Omental fat pad (tissue), 4 donors: ENCODE data around the gene CNTN2. TPM values are rescaled to one million over a fixed set of nuclear protein-coding genes. Genes with fewer than 3 reads are reported as not detected.

Experiments
- ATAC-seq: fragments of 150-250 bp; one replicate; pipeline ENCODE4 v1.9.1; 2016; ENCODE audit warnings: mild to moderate bottlenecking, moderate library complexity; ENCODE audit not compliant: low FRiP score
- DNase-seq: peaks from one replicate; pipeline ENCODE4 v3.0.0-alpha.2; 2019; ENCODE audit warnings: low spot score
- total RNA-seq, 4 donors: library from RNA; depleted of rRNA; stranded (reverse); fragments of >200 nt; gene quantifications; one replicate each; pipeline ENCODE4 v1.1.0, GENCODE V29; 2016
- TF ChIP-seq, protein P1 (sequence below), 3 donors: fragments of 450-650 bp; IDR thresholded peaks; one replicate each; pipeline ENCODE4 v1.5.1; 2016 to 2017; ENCODE audit warnings: antibody characterized with exemption in 3 of 3, mild to moderate bottlenecking in 3 of 3, moderate library complexity in 2 of 3

CNTN2 gene
- total RNA-seq, 4 donors from 2014 or later = 0.47 TPM; not detected in 3

DNA sequence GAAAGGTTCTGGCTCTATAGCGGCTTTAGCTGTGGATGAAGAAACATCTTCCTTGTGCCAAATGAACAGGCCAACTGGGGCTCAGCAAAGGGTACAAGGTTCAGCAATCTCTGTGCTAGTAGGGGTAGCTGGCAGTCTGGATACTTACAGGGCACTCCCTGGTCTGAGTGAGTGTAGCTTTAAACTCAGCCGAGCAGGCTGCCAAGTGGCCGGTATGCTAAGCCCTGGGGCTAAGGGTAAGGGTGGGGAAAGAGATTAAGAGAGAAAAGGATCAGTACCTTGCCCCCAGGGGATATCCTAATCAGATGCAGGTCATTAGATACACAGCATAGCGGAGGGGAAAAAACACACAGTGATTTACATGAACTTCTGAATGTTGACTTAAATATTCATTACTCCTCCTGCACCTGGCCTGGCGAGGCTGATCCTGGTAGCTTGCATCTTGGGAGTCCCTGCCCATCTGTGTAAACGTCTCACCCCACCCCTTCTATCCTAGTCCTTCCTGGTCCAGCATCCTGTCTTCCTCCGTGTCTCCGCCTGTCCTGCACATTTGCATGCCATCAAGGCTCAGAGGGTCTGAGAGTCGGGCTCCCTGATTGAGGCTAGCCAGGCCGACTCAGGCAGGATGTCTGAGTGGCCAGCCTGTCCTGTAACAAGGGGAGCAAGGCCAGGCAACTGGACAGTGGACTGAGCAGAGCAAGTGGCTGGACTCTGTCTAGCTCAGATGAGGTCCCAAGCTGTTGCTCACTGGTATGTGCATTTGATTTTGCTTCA lies 39.5 kb upstream of the CNTN2 start:
- ATAC-seq (no peak), DNase-seq (no peak)

DNA sequence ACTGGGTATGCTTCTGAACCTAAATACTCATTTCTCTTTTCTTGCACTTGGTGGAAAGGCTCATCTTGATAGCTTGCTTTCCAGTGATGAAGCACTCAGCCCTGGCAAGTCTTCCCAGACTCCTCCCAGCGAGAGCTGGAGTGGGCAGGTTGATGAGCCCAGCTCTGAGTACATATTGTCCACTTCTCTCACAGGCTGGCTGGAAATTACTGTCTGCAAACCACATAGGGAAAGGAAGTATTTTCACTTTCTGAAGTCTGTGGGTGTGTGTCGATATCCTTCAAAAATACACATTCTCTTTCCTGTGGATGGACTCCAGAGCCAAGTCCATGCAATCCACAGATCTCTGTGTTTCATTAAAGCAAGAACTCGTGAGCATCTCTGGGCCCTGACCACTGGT lies 38.7 kb upstream of the CNTN2 start:
- ATAC-seq (no peak), DNase-seq (no peak)
- TF ChIP-seq, protein P1, sequence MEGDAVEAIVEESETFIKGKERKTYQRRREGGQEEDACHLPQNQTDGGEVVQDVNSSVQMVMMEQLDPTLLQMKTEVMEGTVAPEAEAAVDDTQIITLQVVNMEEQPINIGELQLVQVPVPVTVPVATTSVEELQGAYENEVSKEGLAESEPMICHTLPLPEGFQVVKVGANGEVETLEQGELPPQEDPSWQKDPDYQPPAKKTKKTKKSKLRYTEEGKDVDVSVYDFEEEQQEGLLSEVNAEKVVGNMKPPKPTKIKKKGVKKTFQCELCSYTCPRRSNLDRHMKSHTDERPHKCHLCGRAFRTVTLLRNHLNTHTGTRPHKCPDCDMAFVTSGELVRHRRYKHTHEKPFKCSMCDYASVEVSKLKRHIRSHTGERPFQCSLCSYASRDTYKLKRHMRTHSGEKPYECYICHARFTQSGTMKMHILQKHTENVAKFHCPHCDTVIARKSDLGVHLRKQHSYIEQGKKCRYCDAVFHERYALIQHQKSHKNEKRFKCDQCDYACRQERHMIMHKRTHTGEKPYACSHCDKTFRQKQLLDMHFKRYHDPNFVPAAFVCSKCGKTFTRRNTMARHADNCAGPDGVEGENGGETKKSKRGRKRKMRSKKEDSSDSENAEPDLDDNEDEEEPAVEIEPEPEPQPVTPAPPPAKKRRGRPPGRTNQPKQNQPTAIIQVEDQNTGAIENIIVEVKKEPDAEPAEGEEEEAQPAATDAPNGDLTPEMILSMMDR (IDR thresholded peaks at IDR 0.05) = no peak

More for the DNA sequence above, 39.5 kb upstream of the CNTN2 start:
- TF ChIP-seq, protein P1 (IDR thresholded peaks at IDR 0.05) = no peak

DNA sequence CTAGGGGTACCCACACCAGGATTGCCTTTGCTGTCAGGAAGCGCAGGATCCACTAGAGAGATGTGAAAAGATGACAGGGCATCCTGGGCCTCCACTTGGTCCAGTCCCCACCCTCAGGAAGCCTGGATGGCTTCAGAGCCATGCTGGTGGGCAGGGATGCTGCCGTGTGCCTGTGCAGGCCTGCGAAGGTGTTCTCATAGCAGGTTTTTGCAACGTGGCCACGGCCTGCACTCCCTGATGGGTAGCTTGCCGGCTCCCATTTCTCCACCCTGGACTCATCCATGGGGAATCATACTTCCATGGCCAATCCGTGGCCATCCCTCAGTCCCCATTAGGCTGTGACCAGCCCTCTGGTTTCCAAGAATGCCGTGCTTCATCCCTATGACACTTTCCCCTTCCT lies 34.1 kb upstream of the CNTN2 start:
- no peak for ATAC-seq
- TF ChIP-seq, protein P1 (IDR thresholded peaks at IDR 0.05) = no peak
- no peak for DNase-seq

DNA sequence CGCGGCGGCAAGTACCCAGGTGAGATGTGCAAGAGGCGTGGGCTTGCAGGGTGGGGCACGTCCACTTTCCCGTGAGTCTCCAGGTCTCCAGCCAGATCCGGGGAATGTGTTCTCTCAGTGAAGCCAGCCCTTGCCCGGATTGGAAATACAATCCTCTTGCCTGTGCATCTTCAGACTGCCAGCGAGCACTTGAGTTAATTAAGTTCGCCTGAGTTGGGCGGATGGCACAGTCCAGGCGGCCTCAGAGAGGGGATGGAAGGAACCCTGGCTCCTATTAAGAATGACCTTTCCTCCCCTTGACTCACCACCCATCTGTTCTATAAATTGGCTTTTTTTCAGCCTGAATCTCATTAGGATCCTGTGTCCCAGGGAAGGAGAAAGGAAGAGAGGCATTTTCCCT lies 33.3 kb upstream of the CNTN2 start:
- TF ChIP-seq, protein P1 (IDR thresholded peaks at IDR 0.05) = no peak
- DNase-seq (no peak), ATAC-seq (no peak)

DNA sequence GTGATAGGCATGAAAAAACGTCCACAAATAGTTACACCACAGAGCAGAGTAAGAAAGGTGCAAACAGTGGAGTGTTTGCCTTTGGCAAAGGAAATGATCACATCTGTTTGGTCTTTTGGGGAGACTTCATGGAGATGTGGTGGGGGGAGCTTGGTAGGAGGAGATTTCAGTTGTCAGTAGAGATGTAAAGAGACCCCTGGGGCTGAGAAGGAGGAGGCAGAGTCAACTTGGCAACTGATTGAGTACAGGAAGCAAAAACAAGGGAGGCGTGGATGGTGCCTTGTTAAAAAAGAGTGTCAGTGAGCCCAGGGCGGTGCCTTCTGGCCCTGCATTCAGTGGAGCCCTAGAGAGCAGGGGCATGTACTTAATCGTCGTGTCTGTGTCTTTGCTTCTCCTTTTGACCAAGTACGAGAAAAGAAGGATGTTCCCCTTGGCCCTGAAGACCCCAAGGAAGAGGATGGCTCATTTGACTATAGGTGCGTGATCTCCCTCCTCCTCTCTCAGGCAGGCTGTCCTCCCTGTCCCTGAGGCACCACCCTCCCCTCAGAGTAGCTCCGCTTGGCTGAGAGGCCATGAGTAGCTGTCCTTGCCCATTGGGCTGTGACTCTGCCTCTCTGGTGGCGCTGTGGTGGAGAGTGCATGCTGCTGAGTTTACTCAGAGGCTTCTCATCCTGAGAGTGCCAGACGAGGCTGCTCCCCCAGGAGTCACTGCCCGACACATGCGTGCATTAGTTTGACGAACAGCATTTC lies 30.4 kb upstream of the CNTN2 start:
- TF ChIP-seq, protein P1 (IDR thresholded peaks at IDR 0.05) = no peak
- ATAC-seq (no peak), DNase-seq (no peak)

DNA sequence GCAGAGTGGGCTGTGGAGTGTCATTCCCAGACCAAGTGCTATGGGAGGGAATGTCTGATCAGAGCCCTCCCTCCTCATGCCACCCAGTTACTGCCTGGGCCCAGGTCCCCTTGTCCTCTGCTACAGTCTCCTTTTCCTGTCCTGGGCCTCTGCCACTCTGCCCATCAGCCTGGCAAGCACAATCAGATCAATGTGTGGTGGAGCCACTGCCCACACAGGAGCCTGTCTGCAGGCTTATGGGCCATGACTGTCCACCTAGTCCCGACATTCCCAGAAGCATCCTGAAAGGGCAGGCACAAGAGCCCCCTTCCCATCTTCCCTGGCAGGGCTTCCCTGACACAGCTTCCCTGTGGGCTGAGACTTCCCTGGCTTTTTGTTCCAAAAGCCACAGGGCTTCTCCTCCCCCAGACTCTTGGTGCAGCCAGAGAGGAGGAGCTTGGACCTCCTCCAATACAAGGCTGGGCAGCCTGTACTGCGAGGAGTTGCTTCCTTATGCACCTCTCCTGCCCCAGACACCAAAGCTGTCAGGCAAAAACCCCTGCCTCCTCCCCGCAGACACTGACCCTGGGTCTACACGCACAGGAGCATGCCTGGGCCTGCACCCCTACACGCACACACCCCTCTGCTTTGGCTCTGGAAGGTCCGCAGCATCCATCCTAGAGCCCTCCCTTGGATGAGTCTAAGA lies 29.2 kb upstream of the CNTN2 start:
- TF ChIP-seq, protein P1 (IDR thresholded peaks at IDR 0.05) = no peak
- peak; percentile 56 for ATAC-seq
- DNase-seq = no peak
